Fibroblast of lung (primary cell): ENCODE measurements around the gene MAST3. TPM values are rescaled to one million over a fixed set of nuclear protein-coding genes. Genes with fewer than 3 reads are reported as not detected.

Experiments
- DNase-seq, 2 donors: peaks; one replicate each; pipeline versions ENCODE4 v3.0.0 to v3.0.0-alpha.2; 2010; ENCODE audit warnings: low read depth in 2 of 2
- H2AFZ ChIP-seq: 2 replicates; pipeline ENCODE4 v1.5.1; 2012; ENCODE audit warnings: low read length, control low read depth, inconsistent platforms
- H3K27ac ChIP-seq: 2 replicates; pipeline ENCODE4 v1.5.1; 2011; ENCODE audit warnings: low read length, control low read depth; ENCODE audit not compliant: insufficient read depth
- H3K27me3 ChIP-seq: 2 replicates; pipeline ENCODE4 v1.5.1; 2011; ENCODE audit warnings: mild to moderate bottlenecking, low read length; ENCODE audit not compliant: control insufficient read depth, insufficient read depth
- H3K36me3 ChIP-seq: 2 replicates; pipeline ENCODE4 v1.5.1; 2011; ENCODE audit warnings: low read length; ENCODE audit not compliant: control insufficient read depth, insufficient read depth
- H3K4me1 ChIP-seq: 2 replicates; pipeline ENCODE4 v1.5.1; 2011; ENCODE audit warnings: low read length; ENCODE audit not compliant: control insufficient read depth, insufficient read depth; ENCODE audit errors: extremely low read depth
- H3K4me2 ChIP-seq: 2 replicates; pipeline ENCODE4 v1.5.1; 2011; ENCODE audit warnings: low read length, control low read depth; ENCODE audit not compliant: insufficient read depth; ENCODE audit errors: extremely low read depth
- H3K4me3 ChIP-seq, 4 experiments: fragments of 200-600 bp in 1 of 4; sonication (generic) in 1 of 4; replicated peaks in 1 of 4; 2 replicates each; pipeline ENCODE4 v1.5.1; 2011 to 2016; ENCODE audit warnings: low read length in 4 of 4, low read depth in 3 of 4, mild to moderate bottlenecking in 3 of 4, control low read depth in 2 of 4, inconsistent platforms in 1 of 4, mixed read lengths in 1 of 4; ENCODE audit not compliant: insufficient read depth in 1 of 4; ENCODE audit errors: control extremely low read depth in 1 of 4
- H3K79me2 ChIP-seq: 2 replicates; pipeline ENCODE4 v1.5.1; 2012; ENCODE audit warnings: mild to moderate bottlenecking, low read length, inconsistent platforms; ENCODE audit not compliant: control insufficient read depth, insufficient read depth
- H3K9ac ChIP-seq: 2 replicates; pipeline ENCODE4 v1.5.1; 2011; ENCODE audit warnings: mild to moderate bottlenecking, low read length, control low read depth; ENCODE audit not compliant: insufficient read depth
- H3K9me3 ChIP-seq: 2 replicates; pipeline ENCODE4 v1.5.1; 2012; ENCODE audit warnings: low read depth, low read length; ENCODE audit not compliant: control insufficient read depth, insufficient read depth
- H4K20me1 ChIP-seq: 2 replicates; pipeline ENCODE4 v1.5.1; 2011; ENCODE audit warnings: low read length; ENCODE audit not compliant: control insufficient read depth, insufficient read depth; ENCODE audit errors: extremely low read depth
- EZH2 ChIP-seq: IDR thresholded peaks from 2 replicates; pipeline ENCODE4 v1.5.1; 2012; ENCODE audit warnings: low read length, control low read depth, mild to moderate bottlenecking; ENCODE audit errors: missing control alignments
- polyA plus RNA-seq, 2 donors: library from polyadenylated mRNA; depleted of rRNA in 1 of 2; stranded (reverse) in 1 of 2; unstranded in 1 of 2; fragments of >200 nt; gene quantifications; 2 replicates each; pipeline ENCODE4 v1.2.1, GENCODE V29; 2011 to 2012; ENCODE audit warnings: missing spikeins in 1 of 2
- total RNA-seq: library from RNA; depleted of rRNA; stranded (reverse); fragments of >200 nt; gene quantifications from 2 replicates; pipeline ENCODE4 v1.2.1, GENCODE V29; 2014
- TF ChIP-seq, protein P1 (sequence below), 2 donors: IDR thresholded peaks in 1 of 2; conservative IDR thresholded peaks in 1 of 2; 1 replicate in 1 of 2; 2 replicates in 1 of 2; pipeline ENCODE4 v1.5.1; 2011 to 2012; ENCODE audit warnings: low read length in 2 of 2, control low read depth in 1 of 2, inconsistent platforms in 1 of 2, low read depth in 1 of 2, mild to moderate bottlenecking in 1 of 2

The MAST3 gene
- total and polyA plus RNA-seq, 2 donors (not counting 1 experiment from before 2014, with no cell fraction given): 2.0 to 4.1 TPM

DNA sequence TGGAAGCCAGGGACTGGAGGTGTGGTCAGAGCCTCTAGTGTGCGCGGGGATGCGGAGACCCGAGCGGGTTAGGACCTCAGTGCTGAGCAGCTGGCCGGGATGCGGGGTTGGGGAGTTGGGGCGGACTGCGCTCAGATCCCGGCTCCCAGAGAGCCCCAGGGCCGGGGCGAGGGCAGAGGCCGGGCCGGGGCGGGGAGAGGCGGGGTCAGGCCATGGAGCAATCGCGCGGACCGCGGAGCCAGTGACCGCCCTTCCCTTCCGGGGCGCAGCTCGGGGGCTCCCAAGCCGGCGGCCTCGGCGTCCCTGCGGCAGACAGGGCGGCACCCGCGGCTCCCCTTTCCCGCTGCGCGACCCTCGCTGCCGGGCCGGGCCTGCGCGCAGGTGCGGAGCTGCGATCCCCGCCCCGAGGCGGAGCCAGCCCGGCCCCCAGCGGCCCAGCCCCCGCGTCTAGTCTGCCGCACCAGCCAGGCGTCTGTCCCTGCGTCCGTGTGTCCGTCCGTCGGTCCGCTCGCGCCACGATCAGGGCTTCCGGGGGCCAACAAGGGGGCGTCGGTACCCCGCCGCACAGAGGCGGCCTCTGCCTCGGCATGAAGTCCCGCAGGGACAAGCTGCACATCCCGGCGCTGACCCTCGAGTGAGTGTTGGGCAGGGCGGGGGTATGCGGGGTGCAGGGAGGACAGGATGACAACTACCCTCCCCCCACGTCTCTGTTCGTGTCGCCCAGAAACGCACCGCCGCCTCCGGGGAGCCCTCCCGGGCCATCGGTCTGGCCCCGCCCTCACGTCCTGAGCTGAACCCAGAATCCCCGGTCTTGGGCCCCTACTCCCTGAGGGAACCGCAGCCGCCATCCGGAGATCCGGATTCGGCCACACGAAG is 12.4 kb downstream of the MAST3 start:
- Histone ChIP-seq H3K4me1 (peaks cover 5% of the 10 kb centered on the region), H3K27ac (no peak overlapping the region), H3K36me3 (peaks cover 1% of the 10 kb centered on the region), H3K27me3 (no peaks in the 10 kb centered on the region), H3K4me3 (peak overlapping the region; percentile 60 to 82 (median 64)), H3K79me2 (no peaks in the 10 kb centered on the region), H3K4me2 (peak overlapping the region; percentile 95), H4K20me1 (no peaks in the 10 kb centered on the region), H3K9me3 (no peaks in the 10 kb centered on the region), H3K9ac (peak overlapping the region; percentile 64), H2AFZ (peak overlapping the region; percentile 45)
- TF ChIP-seq, protein P1, sequence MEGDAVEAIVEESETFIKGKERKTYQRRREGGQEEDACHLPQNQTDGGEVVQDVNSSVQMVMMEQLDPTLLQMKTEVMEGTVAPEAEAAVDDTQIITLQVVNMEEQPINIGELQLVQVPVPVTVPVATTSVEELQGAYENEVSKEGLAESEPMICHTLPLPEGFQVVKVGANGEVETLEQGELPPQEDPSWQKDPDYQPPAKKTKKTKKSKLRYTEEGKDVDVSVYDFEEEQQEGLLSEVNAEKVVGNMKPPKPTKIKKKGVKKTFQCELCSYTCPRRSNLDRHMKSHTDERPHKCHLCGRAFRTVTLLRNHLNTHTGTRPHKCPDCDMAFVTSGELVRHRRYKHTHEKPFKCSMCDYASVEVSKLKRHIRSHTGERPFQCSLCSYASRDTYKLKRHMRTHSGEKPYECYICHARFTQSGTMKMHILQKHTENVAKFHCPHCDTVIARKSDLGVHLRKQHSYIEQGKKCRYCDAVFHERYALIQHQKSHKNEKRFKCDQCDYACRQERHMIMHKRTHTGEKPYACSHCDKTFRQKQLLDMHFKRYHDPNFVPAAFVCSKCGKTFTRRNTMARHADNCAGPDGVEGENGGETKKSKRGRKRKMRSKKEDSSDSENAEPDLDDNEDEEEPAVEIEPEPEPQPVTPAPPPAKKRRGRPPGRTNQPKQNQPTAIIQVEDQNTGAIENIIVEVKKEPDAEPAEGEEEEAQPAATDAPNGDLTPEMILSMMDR (conservative IDR thresholded peaks at IDR 0.05 in 1 of 2, IDR thresholded peaks at IDR 0.05 in 1 of 2; ENCODE audit: low read depth in 1 of 2, low read length in 2 of 2): no peak
- TF ChIP-seq EZH2: no peak
- no peak for DNase-seq

DNA sequence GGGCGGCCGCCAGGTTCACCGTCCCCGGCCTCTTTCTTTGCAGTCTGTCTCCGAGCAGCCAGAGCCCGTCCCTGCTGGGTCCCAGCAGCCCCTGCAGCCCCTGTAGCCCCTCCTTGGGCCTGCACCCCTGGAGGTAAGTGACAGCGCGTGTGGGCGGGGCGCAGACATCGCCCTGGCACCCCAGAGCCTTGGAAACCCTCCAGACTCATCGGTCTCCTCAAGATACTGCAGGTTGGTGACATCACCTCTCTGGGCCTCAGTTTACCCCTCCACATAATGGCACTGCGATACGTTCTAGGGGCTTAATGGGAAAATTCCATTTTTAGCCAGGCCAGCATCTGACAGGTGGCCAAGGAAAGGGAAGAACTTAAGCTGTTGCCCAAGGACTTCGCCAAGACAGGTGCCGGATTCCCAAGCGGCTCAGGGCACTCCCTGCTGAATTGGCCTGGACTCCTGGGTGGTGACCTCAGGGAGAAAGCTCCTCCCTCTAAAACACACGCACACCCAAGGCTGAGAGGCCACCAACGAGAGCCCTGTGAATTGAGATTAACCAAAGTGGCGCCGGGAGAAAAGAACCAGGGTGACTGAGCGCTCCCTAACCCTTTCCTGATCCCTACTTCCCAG is 13.1 kb downstream of the MAST3 start:
- TF ChIP-seq, protein P1 (conservative IDR thresholded peaks at IDR 0.05 in 1 of 2, IDR thresholded peaks at IDR 0.05 in 1 of 2; ENCODE audit: low read depth in 1 of 2, low read length in 2 of 2): no peak
- no peak for TF ChIP-seq EZH2
- Histone ChIP-seq H3K9me3 (no peaks in the 10 kb centered on the region), H3K4me3 (peak overlapping the region; percentile 60 to 82 (median 64)), H3K27ac (no peak overlapping the region), H4K20me1 (no peaks in the 10 kb centered on the region), H2AFZ (no peak overlapping the region), H3K27me3 (no peaks in the 10 kb centered on the region), H3K4me1 (peaks cover 5% of the 10 kb centered on the region), H3K36me3 (peaks cover 1% of the 10 kb centered on the region), H3K4me2 (peak overlapping the region; percentile 95), H3K9ac (no peak overlapping the region), H3K79me2 (no peaks in the 10 kb centered on the region)
- no peak for DNase-seq

DNA sequence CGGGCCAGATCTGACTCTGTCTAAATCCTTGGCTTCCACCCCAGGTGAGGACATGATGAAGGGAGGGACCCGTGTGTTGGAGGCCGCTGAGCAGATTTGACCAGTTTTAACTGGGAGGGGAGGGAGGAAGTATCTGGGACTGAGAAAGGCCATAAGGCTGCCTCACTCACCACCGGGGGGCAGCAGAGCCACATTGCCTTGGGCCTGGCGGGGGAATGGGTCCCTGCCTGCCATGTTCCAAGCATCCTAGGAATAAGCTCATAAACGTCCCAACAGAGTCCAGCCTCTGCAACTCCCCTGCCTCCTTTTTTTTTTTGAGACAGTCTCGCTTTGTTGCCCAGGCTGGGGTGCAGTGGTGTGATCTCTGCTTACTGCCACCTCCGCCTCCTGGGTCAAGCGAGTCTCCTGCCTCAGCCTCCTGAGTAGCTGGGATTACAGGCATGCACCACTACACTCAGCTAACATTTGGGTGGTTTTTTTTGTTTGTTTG is 15.5 kb downstream of the MAST3 start:
- Histone ChIP-seq H3K4me2 (no peak overlapping the region), H2AFZ (no peak overlapping the region), H3K27ac (no peak overlapping the region), H3K27me3 (no peaks in the 10 kb centered on the region), H3K79me2 (no peaks in the 10 kb centered on the region), H3K9ac (no peak overlapping the region), H3K36me3 (peaks cover 1% of the 10 kb centered on the region), H4K20me1 (no peaks in the 10 kb centered on the region), H3K9me3 (no peaks in the 10 kb centered on the region), H3K4me1 (peaks cover 8% of the 10 kb centered on the region), H3K4me3 (no peak overlapping the region)
- TF ChIP-seq EZH2: no peak
- TF ChIP-seq, protein P1 (conservative IDR thresholded peaks at IDR 0.05 in 1 of 2, IDR thresholded peaks at IDR 0.05 in 1 of 2; ENCODE audit: low read depth in 1 of 2, low read length in 2 of 2): peak; percentile 91 to 94
- peak; percentile 62 to 77 for DNase-seq
